Measurements from ENCODE around the gene TNFAIP3.

TNFAIP3 gene

GRCh38 chr6:137927777-137928218, 60.7 kb downstream of the TNFAIP3 start:
- DNase-seq (ENCODE audit: insufficient read length, low spot score) (no peak), FAIRE-seq (no peak)
- TF ChIP-seq, protein P1, sequence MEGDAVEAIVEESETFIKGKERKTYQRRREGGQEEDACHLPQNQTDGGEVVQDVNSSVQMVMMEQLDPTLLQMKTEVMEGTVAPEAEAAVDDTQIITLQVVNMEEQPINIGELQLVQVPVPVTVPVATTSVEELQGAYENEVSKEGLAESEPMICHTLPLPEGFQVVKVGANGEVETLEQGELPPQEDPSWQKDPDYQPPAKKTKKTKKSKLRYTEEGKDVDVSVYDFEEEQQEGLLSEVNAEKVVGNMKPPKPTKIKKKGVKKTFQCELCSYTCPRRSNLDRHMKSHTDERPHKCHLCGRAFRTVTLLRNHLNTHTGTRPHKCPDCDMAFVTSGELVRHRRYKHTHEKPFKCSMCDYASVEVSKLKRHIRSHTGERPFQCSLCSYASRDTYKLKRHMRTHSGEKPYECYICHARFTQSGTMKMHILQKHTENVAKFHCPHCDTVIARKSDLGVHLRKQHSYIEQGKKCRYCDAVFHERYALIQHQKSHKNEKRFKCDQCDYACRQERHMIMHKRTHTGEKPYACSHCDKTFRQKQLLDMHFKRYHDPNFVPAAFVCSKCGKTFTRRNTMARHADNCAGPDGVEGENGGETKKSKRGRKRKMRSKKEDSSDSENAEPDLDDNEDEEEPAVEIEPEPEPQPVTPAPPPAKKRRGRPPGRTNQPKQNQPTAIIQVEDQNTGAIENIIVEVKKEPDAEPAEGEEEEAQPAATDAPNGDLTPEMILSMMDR (IDR thresholded peaks at IDR 0.05; ENCODE audit: insufficient read depth, missing control alignments), result no peak

DNA sequence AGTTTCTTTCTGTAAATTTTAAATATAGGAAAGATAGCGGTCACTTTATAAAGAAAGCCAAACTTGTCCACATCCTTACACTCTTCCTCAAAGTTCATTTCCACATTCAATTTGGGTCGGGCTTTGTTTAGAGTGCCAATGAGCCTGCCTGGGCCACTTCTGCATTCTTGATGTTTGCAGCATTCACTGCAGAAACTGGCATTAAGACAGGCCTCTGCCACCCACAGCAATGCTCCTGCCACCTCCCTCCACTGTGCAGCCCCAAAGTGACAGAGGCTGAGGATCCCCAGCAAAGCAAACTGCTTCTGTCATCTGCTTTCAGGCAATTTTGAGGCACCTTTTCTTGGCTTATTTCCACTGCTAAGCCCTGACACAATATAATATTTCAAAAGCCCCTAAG, 61.2 kb downstream of the TNFAIP3 start:
- TF ChIP-seq, protein P1 (IDR thresholded peaks at IDR 0.05; ENCODE audit: insufficient read depth, missing control alignments), result no peak
- no peak for FAIRE-seq
- DNase-seq (ENCODE audit: insufficient read length, low spot score), result no peak

DNA sequence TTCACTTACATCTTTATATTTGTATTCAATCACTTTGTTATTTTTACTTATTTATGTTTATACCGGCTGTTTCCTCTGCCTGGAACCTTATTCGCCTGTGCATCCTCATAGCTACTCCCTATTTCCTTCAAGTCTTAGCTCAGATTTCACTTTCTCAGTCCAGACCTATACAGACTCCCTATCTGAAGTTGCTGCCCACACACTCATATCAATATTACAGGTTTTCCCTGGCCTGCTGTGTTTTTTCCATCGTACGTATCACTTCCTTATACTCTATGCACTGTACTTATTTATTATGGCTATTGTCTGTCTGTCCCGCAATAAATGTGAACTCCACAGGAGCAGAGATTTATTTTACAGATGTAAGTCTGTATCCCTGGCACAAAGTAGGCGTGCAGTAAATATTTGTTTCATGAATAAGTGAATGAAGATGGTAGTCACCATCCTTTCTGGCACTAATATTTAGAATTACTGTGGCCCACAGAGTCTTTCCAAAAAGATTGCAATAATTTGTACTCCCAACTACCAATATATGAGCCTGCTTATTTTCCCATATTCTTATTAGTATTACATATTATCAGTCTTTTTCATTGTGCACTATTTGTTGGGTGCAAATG, 64.9 kb downstream of the TNFAIP3 start:
- FAIRE-seq (no peak), DNase-seq (ENCODE audit: insufficient read length, low spot score) (no peak)
- TF ChIP-seq, protein P1 (IDR thresholded peaks at IDR 0.05; ENCODE audit: insufficient read depth, missing control alignments), result no peak
